ENCODE measurements around the gene SMYD3.

Gene SMYD3

DNA sequence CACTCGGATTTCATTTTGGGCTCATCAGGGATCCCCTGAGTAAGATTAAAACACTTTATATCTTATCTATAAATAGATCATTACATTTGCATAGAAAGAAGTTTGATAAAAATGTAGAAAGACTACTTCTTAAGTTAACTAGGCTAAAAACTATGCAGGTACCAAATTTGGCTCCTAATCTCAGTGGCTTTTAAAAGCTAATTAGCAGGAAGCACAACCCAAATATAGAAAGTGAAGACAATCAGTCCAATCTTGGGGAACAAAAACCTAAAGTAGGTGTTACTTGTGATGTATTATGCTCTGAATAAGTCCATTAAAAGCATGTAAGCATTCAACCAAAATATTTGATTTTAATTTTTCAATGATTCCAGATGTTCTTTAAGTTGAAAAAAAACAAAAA is 35.4 kb downstream of the SMYD3 start:
- Histone ChIP-seq H3K79me2 (ENCODE audit: low read length) (no peaks in the 10 kb centered on the region), H3K9ac (ENCODE audit: low read length) (no peak overlapping the region), H3F3A (ENCODE audit: insufficient read depth, low read length) (no peaks in the 10 kb centered on the region), H3K27me3 (replicated peaks; ENCODE audit: insufficient read depth, low read length) (no peaks in the 10 kb centered on the region), H3K4me2 (ENCODE audit: low read depth, low read length) (no peak overlapping the region), H2AFZ (ENCODE audit: low read length) (no peak overlapping the region), H3K9me2 (replicated peaks; ENCODE audit: insufficient read depth, low read length) (no peaks in the 10 kb centered on the region), H4K20me1 (ENCODE audit: insufficient read depth, low read length) (no peaks in the 10 kb centered on the region), H3K9me3 (replicated peaks; ENCODE audit: insufficient read depth, low read length) (no peaks in the 10 kb centered on the region), H3K4me3 (ENCODE audit: low read length) (no peak overlapping the region), H3K27ac (ENCODE audit: low read length) (no peak overlapping the region), H3K36me3 (replicated peaks; ENCODE audit: insufficient read depth, low read length) (no peaks in the 10 kb centered on the region), H3K4me1 (ENCODE audit: low read length) (no peaks in the 10 kb centered on the region)
- DNase-seq = no peak
- TF ChIP-seq EZH2 (optimal IDR thresholded peaks at IDR 0.05; ENCODE audit: low read depth, low read length) (no peak), EZH2phosphoT487 (IDR thresholded peaks at IDR 0.05; ENCODE audit: low read length) (no peak)
- TF ChIP-seq, protein P1, sequence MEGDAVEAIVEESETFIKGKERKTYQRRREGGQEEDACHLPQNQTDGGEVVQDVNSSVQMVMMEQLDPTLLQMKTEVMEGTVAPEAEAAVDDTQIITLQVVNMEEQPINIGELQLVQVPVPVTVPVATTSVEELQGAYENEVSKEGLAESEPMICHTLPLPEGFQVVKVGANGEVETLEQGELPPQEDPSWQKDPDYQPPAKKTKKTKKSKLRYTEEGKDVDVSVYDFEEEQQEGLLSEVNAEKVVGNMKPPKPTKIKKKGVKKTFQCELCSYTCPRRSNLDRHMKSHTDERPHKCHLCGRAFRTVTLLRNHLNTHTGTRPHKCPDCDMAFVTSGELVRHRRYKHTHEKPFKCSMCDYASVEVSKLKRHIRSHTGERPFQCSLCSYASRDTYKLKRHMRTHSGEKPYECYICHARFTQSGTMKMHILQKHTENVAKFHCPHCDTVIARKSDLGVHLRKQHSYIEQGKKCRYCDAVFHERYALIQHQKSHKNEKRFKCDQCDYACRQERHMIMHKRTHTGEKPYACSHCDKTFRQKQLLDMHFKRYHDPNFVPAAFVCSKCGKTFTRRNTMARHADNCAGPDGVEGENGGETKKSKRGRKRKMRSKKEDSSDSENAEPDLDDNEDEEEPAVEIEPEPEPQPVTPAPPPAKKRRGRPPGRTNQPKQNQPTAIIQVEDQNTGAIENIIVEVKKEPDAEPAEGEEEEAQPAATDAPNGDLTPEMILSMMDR (IDR thresholded peaks at IDR 0.05; ENCODE audit: low read length) = no peak

DNA sequence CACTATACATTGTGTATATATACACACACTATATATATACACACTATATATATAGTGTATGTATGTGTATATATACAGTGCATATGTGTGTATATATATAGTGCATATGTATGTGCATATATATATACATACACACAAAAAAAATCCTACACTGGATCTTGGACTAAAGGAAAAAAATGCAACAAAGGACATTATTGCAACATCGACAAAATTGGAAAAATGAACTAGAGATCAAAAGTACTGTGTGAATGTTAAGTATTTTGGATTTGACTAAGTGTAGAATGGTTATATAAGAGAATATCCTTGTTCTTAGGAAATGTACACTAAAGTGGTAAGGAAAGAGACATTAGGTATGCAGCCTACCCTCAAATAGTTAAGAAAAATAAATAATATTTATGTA is 36.5 kb downstream of the SMYD3 start:
- Histone ChIP-seq H3F3A (ENCODE audit: insufficient read depth, low read length) (no peaks in the 10 kb centered on the region), H3K4me3 (ENCODE audit: low read length) (no peak overlapping the region), H3K4me1 (ENCODE audit: low read length) (no peaks in the 10 kb centered on the region), H3K36me3 (replicated peaks; ENCODE audit: insufficient read depth, low read length) (no peaks in the 10 kb centered on the region), H3K27me3 (replicated peaks; ENCODE audit: insufficient read depth, low read length) (no peaks in the 10 kb centered on the region), H3K4me2 (ENCODE audit: low read depth, low read length) (no peak overlapping the region), H4K20me1 (ENCODE audit: insufficient read depth, low read length) (no peaks in the 10 kb centered on the region), H3K27ac (ENCODE audit: low read length) (no peak overlapping the region), H3K79me2 (ENCODE audit: low read length) (no peaks in the 10 kb centered on the region), H3K9me2 (replicated peaks; ENCODE audit: insufficient read depth, low read length) (no peaks in the 10 kb centered on the region), H3K9ac (ENCODE audit: low read length) (no peak overlapping the region), H2AFZ (ENCODE audit: low read length) (no peak overlapping the region), H3K9me3 (replicated peaks; ENCODE audit: insufficient read depth, low read length) (no peaks in the 10 kb centered on the region)
- TF ChIP-seq EZH2 (optimal IDR thresholded peaks at IDR 0.05; ENCODE audit: low read depth, low read length) (no peak), EZH2phosphoT487 (IDR thresholded peaks at IDR 0.05; ENCODE audit: low read length) (no peak)
- TF ChIP-seq, protein P1 (IDR thresholded peaks at IDR 0.05; ENCODE audit: low read length) = no peak
- no peak for DNase-seq

DNA sequence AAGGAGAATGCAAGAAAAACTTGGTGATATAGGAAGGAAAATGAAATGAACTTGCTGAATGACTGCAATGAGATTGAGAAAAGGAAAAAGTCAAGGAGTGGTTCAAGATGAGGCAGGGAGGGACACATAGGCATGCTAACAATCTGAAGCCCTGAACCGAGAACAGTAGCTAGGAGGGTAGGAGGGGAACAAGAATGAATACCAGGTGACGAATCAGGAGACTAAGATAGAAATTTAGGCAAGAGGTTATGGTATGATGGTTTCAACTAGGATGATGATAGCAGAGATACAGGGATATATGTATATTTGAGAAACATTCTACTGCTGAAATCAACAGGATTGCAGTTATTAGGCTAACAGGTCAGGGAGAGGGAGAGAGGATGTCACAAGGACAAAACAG is 44.1 kb downstream of the SMYD3 start:
- Histone ChIP-seq H3K27me3 (replicated peaks; ENCODE audit: insufficient read depth, low read length) (no peaks in the 10 kb centered on the region), H3K9ac (ENCODE audit: low read length) (no peak overlapping the region), H4K20me1 (ENCODE audit: insufficient read depth, low read length) (no peaks in the 10 kb centered on the region), H3K9me2 (replicated peaks; ENCODE audit: insufficient read depth, low read length) (no peaks in the 10 kb centered on the region), H3K4me1 (ENCODE audit: low read length) (no peaks in the 10 kb centered on the region), H3K4me2 (ENCODE audit: low read depth, low read length) (no peak overlapping the region), H3K4me3 (ENCODE audit: low read length) (no peak overlapping the region), H3K27ac (ENCODE audit: low read length) (no peak overlapping the region), H2AFZ (ENCODE audit: low read length) (no peak overlapping the region), H3K36me3 (replicated peaks; ENCODE audit: insufficient read depth, low read length) (no peaks in the 10 kb centered on the region), H3K9me3 (replicated peaks; ENCODE audit: insufficient read depth, low read length) (no peaks in the 10 kb centered on the region), H3K79me2 (ENCODE audit: low read length) (no peaks in the 10 kb centered on the region), H3F3A (ENCODE audit: insufficient read depth, low read length) (no peaks in the 10 kb centered on the region)
- no peak for DNase-seq
- TF ChIP-seq, protein P1 (IDR thresholded peaks at IDR 0.05; ENCODE audit: low read length) = no peak
- TF ChIP-seq EZH2 (optimal IDR thresholded peaks at IDR 0.05; ENCODE audit: low read depth, low read length) (no peak), EZH2phosphoT487 (IDR thresholded peaks at IDR 0.05; ENCODE audit: low read length) (no peak)
